Muscle of arm (tissue), 12 donors: ENCODE data around the gene MTX1. TPM values are rescaled to one million over a fixed set of nuclear protein-coding genes. Genes with fewer than 3 reads are reported as not detected.
A peak's percentile ranks its signal among the peaks of the same experiment; 100 is the strongest.

Source experiments
- DNase-seq: peaks from one replicate; pipeline ENCODE4 v3.0.0-alpha.2; 2013
- polyA plus RNA-seq, 12 donors: library from polyadenylated mRNA; unstranded; fragments of 120-200 nt; gene quantifications; one replicate each; pipeline ENCODE4 v1.2.1, GENCODE V29; 2013; ENCODE audit not compliant: insufficient read length in 12 of 12

The MTX1 gene
- polyA plus RNA-seq, 12 donors = 12.7 to 23.0 (median 19.0) TPM; not detected in 1

DNA sequence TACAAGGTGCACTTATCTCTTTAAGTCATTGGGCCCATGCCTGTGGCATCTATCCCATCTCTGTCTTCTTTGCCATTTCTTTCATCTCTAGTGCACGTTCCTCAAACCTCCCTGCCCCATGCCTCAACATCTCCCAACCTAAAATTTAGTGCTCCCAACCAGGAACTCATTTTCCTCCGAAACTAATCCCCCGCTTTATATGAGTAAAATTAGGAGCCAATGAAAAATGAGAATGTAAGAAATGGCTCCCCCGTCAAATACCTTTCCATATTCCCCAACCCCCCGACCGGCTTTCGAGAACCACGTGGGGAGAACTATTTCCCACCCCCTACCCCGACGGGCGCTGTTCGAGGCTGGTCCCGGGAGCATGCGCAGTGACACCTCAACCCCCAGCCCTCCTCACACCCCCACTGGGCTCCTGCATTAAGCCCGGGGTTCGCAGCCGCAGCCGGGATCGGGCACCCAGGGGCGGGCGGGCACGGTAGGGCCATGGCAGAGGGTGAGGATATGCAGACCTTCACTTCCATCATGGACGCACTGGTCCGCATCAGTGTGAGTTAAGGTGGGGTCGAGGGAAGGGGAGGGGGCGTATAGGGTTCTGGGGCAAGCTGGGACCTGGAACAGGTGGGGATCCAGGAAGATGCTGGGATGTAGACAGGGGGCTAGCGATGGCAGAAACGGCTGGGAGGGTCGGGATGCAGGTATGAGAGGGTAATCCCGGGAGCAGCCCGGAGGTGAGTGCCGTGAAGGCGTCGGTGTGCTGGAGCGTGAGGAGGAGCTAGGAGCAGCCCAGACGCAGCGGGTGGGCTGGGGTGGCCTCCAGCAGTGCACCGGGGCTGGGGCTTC lies 34.8 kb upstream of the MTX1 start, which contains the start of gene TRIM46:
Gene TRIM46, plus strand, starts transcription at position 372 of the 846 bp plus-strand sequence. Its CDS starts 118 bp downstream, at position 490.
- DNase-seq = no peak

DNA sequence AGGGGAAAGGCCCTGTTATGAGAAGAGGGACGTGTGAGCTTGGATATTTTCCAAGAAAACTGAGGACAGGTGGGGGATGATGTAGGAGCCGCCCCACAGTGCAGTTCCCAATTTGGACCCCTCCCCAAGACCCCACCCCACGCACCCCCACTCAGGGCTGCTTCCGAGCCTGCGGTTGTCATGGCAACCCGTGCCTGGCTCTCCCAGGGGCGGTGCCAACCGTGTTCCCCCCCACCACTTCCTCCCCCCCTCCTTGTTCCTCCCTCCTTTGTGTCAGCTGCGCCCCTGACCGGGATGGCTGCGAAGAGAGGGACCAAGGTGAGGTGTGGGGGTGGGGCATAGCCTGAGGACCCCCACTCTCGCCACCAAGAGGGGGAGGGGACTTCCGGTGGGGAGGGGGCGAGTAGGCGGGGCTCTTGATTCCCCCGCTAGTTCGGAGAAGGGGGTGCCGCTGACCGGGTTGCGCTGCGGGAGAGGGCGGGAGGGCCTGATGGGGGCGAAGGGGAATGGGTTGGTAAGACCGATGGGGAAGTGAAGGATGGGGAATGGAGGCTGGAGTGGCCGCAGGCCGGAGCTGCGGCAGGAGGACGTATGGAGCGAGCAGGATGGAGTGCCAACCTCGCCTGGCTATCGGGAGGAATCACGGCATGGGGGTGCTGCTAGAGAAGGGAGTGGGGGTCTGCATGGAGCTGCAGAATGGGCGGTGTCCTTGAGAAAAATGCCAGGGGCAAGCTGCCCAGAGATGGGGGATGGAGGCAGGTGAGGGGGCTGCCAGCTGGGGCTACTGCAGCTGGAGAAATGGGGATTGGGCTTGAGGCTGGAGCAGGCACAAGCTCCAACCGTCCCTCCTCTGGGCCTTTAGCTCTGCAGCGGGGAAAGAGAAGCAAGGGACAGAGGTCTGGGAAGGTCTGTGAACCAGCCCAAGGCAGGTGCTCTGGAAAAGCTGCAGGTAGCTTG lies 33.9 kb upstream of the MTX1 start:
- no peak for DNase-seq

DNA sequence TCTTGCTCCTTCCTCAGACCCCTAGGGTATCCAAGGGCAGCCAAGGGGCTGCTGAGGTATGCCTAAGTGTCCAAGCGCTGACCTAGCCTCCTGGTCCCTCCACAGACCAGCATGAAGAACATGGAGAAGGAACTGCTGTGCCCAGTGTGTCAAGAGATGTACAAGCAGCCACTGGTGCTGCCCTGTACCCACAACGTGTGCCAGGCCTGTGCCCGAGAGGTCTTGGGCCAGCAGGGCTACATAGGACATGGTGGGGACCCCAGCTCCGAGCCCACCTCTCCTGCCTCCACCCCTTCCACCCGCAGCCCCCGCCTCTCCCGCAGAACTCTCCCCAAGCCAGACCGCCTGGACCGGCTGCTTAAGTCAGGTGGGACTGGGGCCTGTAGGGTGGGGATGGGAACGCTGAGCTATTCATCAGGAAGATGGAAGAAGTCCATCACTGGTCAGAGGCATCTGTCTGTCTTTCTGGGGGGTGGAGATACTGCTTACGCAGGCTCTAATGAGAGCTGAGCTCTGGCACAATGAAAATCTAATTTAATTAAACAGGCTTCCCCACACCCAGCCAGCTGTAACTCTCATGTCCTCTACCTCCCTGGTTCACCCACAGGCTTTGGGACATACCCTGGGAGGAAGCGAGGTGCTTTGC lies 33.1 kb upstream of the MTX1 start:
- no peak for DNase-seq

DNA sequence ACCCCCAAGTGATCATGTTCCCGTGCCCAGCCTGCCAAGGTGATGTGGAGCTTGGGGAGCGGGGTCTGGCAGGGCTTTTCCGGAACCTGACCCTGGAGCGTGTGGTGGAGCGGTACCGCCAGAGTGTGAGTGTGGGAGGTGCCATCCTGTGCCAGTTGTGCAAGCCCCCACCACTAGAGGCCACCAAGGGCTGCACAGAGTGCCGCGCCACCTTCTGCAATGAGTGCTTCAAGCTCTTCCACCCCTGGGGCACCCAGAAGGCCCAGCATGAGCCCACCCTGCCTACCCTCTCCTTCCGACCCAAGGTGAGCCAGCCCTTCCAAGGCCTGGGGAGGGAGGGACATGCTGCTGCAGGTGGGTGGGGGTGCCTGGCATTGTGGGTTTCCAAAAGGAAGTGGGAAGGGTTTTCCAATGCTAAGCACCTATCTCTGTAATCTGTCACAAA lies 32.5 kb upstream of the MTX1 start:
- no peak for DNase-seq

DNA sequence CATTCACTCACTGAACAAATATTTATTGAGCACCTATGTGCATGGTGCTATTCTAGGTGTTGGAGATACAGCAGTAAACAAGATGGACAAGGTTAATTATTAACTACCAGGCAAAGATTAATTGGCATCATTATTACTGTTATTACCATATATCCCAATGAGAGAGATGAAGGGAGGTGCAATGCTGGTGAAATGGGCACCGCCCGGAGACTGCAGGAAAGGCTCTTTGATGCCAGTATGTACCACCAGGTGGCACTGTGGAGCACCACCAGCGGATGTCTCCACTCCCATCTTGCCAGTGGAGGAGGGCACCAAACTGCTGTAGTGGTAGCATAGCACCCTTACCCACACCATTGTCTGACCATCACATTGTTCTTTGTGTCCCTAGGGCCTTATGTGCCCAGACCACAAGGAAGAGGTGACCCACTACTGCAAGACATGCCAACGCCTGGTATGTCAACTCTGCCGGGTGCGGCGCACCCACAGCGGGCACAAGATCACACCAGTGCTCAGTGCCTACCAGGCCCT lies 31.9 kb upstream of the MTX1 start:
- DNase-seq = peak; percentile 73

DNA sequence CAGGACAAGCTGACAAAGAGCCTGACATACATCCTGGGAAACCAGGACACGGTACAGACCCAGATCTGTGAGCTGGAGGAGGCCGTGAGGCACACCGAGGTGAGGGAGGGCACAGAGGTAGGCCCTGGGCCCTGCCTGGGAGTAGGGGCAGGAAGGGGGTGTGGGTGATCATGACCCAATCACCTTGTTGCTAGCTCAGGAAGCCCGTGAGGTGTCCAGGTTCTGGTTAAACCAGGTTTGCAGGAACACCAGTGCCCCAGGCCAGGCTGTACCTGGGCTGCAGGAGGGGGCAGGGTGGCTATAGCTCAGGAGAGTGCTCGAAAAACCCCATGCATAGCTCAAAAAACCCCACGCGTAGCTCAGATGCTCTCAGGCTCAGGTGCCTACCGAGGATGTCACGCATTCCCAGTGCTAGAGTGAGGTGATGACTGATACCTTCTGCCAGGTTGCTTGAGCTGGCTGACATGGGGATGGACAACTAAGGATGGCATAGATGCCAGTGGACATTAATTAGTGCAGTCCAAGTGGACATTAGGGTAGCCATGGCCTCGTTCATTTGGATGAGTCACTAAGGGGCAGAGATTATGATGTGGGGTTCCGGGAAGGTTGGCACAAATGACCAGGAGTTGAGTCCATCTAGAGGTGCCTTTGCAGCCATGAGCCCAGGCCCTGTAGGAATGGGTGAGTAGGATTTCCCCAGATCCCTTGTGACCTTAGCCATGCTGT lies 31.1 kb upstream of the MTX1 start:
- DNase-seq = no peak

DNA sequence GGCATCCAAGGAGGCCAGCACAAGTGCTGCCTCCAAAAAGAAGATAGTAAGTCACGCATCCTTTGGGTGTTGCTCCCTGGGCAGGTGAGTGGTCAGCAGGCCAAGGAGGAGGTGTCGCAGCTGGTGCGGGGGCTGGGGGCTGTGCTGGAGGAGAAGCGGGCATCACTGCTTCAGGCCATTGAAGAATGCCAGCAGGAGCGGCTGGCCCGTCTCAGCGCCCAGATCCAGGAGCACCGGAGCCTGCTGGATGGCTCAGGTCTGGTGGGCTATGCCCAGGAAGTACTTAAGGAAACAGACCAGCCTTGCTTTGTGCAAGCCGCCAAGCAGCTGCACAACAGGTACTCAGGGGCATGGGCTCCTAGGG lies 30.6 kb upstream of the MTX1 start:
- no peak for DNase-seq

DNA sequence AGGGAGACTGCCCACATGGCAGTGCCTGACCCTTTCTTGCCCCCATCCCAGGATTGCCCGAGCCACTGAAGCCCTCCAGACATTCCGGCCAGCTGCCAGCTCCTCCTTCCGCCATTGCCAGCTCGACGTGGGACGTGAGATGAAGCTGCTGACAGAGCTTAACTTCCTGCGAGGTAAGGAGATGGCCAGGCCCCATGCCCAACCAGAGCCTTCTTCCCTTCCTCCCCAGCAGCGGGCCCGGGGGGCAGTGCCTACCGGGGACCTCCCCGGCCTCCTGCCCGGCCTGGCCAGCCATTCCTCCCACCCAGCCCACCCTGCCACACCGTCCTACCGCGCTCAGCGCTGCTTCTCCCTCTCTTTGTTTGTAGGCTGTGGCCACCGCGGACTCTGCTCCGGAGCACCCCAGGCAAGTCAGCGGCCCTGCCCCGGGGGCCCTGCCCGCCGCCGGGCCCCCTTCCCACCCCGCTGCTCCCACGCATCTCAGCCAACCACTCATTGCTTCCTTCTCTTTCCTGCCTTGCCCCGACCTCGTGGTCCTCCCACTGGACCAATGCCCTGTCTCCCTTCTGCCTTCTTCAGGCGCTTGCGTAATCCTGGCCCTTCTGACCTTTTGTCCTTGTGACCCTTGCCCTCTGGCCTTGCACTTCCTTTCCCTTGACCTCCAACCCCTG lies 29.9 kb upstream of the MTX1 start:
- DNase-seq = no peak

DNA sequence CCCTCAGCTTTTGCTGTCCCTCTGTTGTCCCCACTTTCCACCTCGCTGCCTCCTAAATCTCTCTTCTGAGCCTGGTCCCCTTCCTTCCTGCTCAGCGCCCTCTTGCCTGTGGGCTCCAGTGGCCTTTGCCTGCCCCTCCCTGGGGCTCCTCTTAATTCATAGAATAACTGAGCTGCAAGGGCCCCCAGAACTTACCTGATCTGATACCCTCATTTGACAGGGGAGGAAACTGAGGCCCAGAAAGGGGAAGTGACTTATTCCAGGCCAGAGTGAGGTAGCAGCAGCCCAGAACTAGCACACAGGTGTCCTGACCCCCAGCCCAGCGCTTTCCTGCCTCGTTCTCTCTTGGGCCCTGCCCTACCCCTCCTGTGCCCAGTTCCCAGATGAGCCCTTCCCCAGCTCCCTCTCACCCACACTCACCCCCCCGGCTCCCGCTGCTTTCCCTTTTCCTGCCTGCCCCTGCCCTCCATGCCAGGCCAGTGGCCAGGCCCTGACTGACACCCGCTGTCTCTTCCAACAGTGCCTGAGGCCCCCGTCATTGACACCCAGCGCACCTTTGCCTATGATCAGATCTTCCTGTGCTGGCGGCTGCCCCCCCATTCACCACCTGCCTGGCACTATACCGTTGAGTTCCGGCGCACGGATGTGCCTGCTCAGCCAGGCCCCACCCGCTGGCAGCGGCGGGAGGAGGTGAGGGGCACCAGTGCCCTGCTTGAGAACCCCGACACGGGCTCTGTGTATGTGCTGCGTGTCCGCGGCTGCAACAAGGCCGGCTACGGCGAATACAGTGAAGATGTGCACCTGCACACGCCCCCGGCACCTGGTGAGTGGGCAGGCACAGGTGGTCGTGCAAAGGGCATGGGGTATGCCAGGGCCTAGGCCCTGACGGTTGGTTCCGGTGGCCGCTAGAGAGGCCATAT lies 29.1 kb upstream of the MTX1 start:
- no peak for DNase-seq

DNA sequence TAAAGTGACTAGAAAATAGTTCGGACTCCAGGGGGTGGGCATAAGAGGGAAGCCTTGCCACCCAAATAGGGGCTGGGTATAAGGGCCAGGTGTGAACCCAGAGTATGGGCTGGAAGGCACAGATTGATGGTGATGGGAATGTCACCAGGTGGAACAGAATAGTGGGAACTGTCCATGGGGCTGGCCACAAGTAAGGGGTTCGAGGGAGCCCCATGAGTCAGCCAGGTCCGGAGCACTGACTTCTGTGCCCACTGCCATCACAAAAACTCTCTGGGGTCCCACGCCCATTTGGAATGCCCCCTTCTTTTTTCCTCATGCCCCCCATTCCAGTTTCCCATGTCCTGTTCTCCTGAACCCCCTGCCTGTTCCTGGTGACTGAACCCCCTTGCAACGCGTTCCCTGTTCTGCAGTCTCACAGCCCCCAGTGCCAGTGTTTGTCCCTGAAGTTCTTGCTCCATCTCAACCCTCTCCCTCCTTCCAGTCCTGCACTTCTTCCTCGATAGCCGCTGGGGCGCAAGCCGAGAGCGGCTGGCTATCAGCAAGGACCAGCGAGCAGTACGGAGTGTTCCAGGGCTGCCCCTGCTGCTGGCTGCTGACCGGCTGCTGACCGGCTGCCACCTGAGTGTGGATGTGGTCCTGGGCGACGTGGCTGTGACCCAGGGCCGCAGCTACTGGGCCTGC lies 27.0 kb upstream of the MTX1 start:
- DNase-seq = no peak

DNA sequence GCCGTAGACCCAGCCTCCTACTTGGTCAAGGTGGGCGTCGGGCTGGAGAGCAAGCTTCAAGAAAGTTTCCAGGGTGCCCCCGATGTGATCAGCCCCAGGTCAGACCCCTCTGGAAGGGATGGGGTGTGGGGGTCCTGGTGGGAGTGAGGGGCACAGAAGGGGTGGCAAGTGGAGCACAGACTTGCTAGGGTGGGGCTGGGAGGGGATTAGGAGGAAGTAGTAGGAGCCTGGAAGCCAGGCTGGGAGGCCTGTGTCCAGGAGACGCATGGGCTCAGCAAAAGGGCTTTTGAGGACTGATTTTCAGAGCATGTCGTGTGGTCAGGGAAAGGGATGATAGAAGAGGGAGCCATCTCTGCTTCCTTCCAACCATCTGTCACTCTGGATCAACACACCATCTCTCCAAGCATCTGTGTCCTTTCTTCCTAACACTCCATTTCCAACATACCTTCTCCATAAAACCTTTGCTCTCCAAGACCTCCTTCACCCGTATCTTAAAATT lies 26.4 kb upstream of the MTX1 start:
- no peak for DNase-seq

DNA sequence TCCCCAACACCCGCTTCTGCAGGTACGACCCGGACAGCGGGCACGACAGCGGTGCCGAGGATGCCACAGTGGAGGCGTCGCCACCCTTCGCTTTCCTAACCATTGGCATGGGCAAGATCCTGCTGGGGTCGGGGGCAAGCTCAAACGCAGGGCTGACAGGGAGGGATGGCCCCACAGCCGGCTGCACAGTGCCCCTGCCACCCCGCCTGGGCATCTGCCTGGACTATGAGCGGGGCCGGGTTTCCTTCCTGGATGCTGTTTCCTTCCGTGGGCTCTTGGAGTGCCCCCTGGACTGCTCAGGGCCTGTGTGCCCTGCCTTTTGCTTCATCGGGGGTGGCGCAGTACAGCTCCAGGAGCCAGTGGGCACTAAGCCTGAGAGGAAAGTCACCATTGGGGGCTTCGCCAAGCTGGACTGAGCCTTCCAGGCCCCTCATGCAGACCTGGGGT lies 24.7 kb upstream of the MTX1 start:
- DNase-seq = no peak

DNA sequence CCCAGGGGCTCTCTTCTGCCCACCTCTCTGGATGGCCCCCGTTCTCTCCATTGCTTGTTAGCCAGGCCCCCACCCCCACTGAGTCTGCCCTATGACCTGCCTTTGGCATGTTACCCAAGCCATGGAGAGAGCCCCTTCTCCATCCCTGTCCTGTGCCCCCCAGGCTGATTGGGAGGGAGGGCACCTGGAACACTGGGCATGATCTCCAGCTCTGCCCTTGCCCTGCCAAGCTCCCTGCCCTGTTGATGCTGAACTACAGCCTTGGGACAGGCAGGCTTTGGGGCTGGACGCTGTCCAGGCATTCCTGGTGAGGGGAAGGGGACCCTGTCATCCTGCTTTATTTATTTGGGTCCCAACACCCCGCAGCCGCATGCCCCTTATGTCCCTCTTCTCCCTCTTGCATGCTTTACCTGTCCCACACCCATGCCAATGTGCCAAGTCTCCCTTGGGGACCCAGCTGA lies 24.1 kb upstream of the MTX1 start:
- DNase-seq = no peak

DNA sequence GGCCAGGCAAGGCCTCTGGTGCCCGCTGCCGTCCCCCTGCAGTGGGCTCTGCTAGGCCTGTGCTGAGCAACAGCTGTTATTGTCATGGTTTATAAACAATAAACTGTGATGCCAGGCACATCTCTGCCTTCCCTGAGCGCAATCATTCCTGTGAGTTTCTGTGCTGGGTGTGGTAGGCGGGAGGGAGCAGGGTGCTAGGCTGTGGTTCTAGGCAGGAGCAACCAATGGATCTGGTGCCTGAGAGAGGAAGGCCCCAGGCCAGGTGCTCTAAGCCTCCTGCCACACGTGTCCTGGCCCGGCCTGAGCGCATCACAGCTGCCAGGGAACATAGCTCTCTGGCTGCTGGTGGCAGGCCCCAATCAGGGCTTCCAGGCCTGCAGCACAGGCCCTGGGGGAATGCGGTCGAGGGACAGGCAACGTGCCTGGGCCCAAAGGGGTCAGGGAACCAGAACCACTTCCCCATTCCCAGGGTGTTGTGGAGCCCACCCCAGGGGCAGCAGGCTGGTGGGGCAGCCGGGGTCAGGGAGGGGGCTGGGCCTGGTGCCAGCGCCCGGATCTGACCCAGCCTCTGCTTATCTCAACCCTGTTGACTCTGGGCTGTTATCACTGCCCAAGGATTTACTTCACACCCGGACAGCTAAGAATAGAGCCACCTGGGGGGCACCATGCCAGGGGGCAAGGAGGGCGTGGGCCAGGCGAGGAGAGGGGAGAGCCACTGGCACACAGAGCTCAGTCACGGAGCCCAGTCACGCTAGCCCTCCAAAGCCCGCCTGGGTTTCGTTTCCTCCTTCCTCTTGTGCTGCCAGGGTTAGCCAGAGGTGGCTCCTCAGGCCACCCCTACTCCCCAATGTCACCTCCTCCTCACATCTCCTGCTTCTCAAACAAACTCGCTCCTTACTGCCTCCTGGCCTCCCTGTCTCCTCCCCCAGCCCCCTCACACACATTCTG lies 23.4 kb upstream of the MTX1 start:
- DNase-seq = no peak

DNA sequence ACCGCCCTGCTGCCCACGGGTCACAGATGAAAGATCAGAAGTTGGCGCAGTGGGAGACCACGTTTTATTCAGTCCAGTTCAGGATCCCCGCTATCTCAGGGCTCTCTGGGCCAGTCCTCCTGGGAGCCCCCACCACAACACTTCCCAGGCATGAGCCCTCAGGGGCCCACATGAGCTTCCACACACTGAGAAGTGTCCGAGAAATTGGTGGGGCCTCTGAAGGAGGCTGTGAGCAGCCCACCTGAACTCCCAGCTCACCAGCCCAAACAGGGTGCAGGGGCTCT lies 22.8 kb upstream of the MTX1 start:
- no peak for DNase-seq

DNA sequence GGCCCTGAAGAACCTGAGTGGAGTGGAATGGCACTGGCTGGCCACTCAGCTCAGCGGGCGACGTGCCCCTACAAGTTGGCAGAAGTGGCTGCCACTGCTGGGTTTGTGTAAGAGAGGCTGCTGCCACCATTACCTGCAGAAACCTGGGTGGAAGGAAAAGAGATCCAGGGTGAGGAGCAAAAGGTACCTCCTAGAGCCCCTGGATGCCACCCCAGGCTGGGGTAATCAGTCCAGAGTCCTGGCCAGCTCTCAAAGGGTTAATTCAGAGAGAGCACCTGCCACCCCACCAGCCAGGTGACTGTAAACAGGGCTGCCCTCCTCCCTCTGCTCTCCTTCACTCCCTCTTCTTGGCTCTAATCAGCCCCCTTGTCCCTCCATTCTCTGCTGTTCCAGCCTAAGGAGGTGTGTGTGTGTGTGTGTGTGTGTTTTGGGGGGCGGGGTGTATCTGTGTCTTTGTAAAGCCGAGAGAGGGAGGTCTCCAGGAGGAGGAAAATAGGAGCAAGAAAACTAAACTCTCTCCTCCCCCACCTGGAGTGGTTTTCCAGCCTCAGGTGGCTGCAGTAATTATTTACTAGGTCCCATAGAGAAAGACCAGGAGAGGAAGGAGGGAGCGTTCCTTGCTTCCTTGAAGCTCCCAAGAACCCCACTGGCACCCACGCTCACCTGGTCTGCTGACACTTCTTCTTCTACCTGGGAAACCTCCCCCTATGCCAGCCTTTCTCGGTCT lies 22.3 kb upstream of the MTX1 start:
- no peak for DNase-seq
